Esophagus squamous epithelium (tissue), 4 donors: ENCODE measurements around the gene ZFR2.

ENCODE experiments used
- CTCF ChIP-seq, 6 experiments: fragments of 450-650 bp in 4 of 6; fragments of 200-600 bp in 2 of 6; sonication (generic) in 2 of 6; IDR thresholded peaks; one replicate each; pipeline ENCODE4 v1.5.1; 2016 to 2019; ENCODE audit warnings: antibody characterized with exemption in 6 of 6, mild to moderate bottlenecking in 4 of 6, moderate library complexity in 4 of 6
- POLR2A ChIP-seq, 4 donors: fragments of 450-650 bp; IDR thresholded peaks; one replicate each; pipeline ENCODE4 v1.6.1; 2017; ENCODE audit warnings: antibody characterized with exemption in 4 of 4, mild to moderate bottlenecking in 4 of 4, moderate library complexity in 3 of 4

- TF ChIP-seq CTCF (IDR thresholded peaks at IDR 0.05) (no peak), POLR2A (IDR thresholded peaks at IDR 0.05) (no peak)
These were observed 51.1 kb downstream of the ZFR2 start for GRCh38 chr19:3817761-3818160.
